Cortex of kidney (tissue), 1 donor: ENCODE data around the gene AOAH.

ENCODE experiments used
- DNase-seq: peaks from one replicate; lab custom pipeline; 2025; lab: John Stamatoyannopoulos, UW

Gene AOAH

GRCh38 chr7:36629351-36629750 is 94.9 kb downstream of the AOAH start:
- no peak for DNase-seq

GRCh38 chr7:36627836-36628235 is 96.5 kb downstream of the AOAH start:
- DNase-seq, result no peak

DNA sequence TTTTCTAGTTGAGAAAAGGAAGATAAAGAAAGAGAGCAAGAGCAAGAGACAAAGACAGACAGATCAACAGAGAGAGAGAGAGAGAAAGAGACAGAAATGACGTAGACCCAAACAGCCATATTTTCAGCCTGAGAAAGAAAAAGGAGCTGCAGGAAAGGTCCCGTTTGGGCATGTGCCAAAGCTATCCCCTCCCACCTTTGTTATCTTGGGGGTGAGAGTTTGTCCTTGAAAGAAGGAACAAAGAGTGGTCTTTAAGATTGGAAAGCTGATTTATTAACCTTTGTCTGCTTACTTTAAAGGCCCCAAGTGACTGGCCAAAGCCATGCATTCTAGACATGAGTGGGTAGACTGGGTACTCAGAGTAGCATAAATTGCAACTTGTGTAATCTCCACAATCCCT is 98.2 kb downstream of the AOAH start:
- DNase-seq, result no peak

- no peak for DNase-seq
Measured at GRCh38 chr7:36625247-36625646, 99.0 kb downstream of the AOAH start.

DNA sequence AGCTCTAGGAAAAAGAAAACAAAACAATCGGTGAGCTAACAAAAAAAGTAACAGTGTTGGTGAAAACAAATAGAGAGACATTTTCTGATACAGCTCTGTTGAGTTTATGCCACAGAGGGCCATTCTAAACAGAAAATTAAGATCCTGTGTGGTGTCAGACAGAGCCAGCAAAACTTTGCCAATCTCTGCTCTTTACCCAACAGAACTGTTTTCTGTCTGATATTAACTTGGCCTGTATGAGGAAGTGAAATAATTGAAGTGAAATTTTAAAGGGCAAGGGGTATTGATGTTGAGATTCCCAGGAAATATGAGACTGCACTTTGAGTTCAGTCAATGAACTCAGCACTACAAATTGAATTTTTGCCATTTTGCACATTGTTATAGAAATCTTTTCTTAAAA is 101.0 kb downstream of the AOAH start:
- no peak for DNase-seq

- no peak for DNase-seq
Measured at GRCh38 chr7:36621396-36621795, 102.9 kb downstream of the AOAH start.

DNA sequence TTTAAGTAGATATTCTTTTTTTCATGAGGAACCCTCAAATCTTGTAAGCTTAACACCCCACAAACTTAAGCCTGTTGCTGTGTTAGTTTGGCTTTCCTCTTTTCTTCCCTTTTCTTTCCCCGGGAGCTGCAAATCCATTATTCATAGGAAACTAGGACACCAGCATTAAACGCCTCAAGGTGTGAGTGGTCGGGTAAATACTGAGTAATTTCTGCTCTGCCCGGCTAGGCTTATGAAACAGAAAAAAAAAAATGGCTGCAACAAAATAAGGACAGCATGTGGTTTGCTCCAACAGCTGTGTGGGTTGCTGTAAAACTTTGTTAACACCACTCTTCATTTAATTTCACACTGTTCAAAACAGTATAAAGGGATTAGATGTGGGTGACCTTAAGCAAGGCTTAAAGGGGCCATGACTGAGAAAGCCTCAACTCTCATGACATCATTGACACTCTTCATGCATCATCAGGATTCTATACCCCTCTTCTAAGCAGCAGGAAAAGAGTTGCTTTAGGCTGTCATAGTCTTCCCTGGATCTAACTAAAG is 104.1 kb downstream of the AOAH start:
- DNase-seq, result no peak

GRCh38 chr7:36617408-36617807 is 106.9 kb downstream of the AOAH start:
- DNase-seq, result no peak

DNA sequence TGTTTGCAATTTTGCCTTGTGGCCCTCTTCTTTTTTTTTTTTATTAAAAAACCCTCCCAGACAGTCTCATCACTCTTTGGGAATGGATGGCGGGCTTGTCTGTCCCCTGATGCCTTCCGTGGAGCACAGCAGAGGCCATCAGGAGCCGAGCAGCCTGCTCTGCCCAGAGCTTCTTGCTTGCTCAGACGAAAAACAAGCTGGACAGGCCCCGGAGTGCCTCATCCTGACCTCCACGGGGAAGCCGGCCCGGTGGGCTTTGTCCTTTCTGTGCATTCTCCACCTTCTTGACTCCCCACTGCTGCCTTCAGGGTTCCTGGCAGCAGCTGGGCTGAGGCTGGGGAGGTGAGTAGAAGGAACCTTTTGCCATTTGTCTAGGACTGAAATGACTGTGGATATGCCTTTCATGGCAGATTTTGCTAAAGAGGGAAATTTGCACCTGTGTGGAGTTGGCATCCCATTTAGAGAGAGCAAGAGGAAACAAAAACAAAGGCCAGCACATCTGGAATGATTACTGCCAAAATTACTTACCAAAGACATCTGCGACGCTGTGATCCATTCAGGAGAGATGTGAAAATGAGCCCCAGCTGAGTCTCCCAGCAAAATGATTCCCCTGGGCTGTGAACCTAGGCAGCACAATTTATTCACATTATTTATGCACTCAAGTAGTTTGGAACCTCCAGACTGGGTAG is 108.3 kb downstream of the AOAH start:
- DNase-seq, result no peak

DNA sequence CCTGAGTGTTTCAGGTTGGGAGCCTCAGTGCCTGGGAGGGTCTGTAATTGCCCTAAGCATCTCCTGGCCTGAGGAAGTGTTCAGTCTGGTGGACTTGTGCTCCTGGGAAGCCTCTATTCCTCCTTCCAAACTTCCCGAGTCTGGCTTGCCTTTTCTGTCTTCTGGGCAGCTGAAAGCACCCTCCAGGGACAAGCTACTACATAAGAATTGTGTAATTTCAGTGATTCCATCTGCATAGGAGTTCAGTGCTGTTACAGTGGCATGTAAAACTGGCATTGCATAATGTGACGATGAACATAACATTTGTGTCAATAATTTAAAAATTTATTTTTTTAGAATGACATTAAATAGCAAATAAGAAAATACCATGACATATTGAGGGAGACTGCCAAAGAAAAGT is 109.3 kb downstream of the AOAH start:
- DNase-seq, result no peak

- no peak for DNase-seq
Measured at GRCh38 chr7:36613031-36613614, 111.2 kb downstream of the AOAH start.

GRCh38 chr7:36611703-36612102 is 112.6 kb downstream of the AOAH start:
- no peak for DNase-seq

- no peak for DNase-seq
Measured at GRCh38 chr7:36607721-36608095, 116.6 kb downstream of the AOAH start.

DNA sequence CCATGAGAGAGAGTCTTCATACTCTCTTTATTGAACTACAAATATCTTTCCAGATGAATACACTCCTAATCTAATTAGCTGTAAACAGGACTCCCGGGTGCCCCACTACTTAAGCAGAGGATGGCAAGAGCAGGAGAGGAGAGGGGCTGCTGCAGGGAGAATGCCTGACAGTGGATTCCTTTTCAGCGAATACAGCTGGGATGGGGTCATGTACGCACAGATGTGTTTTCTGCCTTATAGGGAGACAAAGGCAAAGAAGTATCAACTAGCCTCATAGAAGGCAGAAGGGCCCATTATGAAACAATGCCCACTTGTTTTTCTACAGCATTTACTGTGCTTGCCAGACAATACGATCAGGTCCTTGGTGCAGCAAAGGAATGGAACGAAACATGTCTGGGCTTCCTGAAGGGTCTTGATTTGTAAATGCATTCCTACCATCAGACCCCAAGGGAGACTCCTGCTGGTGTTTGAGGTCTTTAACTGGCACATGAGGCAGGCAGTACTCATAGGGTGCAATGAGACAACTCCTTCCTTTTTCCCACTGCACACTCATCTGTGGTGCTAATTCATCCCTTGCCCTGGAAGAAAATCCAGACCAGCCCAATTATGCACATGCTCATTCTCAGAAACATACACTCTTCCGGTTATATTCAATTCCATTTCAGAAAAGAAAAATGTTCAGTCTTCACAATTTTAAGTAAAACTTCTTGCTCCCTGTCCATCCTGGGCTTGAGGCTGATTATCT is 117.1 kb downstream of the AOAH start:
- DNase-seq, result no peak

- DNase-seq, result no peak
Measured at GRCh38 chr7:36606153-36606975, 117.9 kb downstream of the AOAH start.

- DNase-seq, result no peak
Measured at GRCh38 chr7:36605261-36606051, 118.8 kb downstream of the AOAH start.

DNA sequence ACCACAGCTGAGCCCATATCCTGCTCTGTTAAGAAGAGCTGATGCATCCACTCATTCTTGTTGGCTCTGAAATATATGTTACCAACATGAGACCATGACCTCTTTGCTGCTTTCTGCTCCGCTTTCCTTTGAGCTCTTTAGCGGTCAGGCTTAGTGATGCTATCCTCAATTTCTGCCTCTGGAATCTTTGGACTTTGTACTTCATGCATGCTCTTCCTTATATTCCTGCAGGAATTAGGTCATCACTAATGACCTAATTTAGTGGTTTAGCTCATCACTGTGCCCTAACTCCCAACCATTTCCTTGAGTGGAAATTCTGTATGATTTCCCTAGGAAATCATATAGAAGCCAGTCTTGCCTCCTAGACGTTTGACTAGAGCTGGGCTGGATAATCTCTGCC is 119.5 kb downstream of the AOAH start:
- DNase-seq, result no peak

GRCh38 chr7:36602934-36603887 is 121.1 kb downstream of the AOAH start:
- DNase-seq, result no peak

DNA sequence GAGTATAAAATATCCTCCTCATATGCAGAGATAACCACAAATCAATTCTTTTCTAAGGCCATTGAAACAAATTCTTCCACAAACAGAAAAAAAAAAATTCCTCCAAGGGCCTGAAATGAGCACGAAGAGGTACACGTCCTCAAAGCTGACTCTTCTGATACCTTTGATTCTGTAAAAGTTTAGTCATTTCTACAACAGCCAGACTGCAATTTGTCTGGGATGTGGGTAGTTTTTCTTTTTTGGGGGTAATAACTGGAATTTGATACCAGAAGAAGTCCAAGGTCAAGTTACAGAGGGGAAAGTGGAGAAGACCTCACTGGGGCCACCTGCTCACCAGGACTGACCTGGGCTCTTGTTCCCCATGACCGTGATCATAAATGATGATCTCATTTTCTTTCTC is 121.8 kb downstream of the AOAH start:
- no peak for DNase-seq

- DNase-seq, result no peak
Measured at GRCh38 chr7:36601601-36602000, 122.7 kb downstream of the AOAH start.
